Pancreas (tissue), 10 donors: ENCODE results near the gene DAW1. TPM values are rescaled to one million over a fixed set of nuclear protein-coding genes. Genes with fewer than 3 reads are reported as not detected.

Source experiments
- ATAC-seq, 4 donors: fragments of 200-7000 bp; cut with Tn5 transposase; one replicate each; pipeline versions ENCODE4 v1.8.0 to v1.9.1; 2020; ENCODE audit warnings: mild to moderate bottlenecking in 4 of 4, moderate library complexity in 4 of 4
- DNase-seq, 6 donors: peaks; one replicate each; pipeline ENCODE4 v3.0.0-alpha.2; 2020
- FAIRE-seq: peaks from 2 replicates; lab custom pipeline; 2012; peaks lifted over from hg19 to GRCh38; lab: Jason Lieb, UNC
- H3K27ac ChIP-seq, 4 donors: fragments of 200-600 bp; sonication (generic); 1 replicate in 3 of 4; 2 replicates in 1 of 4; pipeline versions ENCODE4 v1.5.0 to v1.8.0; 2020
- H3K27me3 ChIP-seq, 4 donors: fragments of 200-600 bp; one replicate each; pipeline ENCODE4 v1.8.0; 2021
- H3K36me3 ChIP-seq, 3 donors: fragments of 200-600 bp; sonication (generic) in 1 of 3; one replicate each; pipeline versions ENCODE4 v1.5.0 to v1.8.0; 2020 to 2021
- H3K4me1 ChIP-seq, 3 donors: fragments of 200-600 bp; one replicate each; pipeline ENCODE4 v1.8.0; 2021
- H3K4me3 ChIP-seq, 4 donors: fragments of 200-600 bp; sonication (generic) in 2 of 4; one replicate each; pipeline versions ENCODE4 v1.5.0 to v1.8.0; 2020 to 2021
- H3K9me3 ChIP-seq, 4 donors: fragments of 200-600 bp; one replicate each; pipeline ENCODE4 v1.8.0; 2021
- CTCF ChIP-seq, 4 donors: fragments of 200-600 bp; sonication (generic) in 3 of 4; IDR thresholded peaks; one replicate each; pipeline versions ENCODE4 v1.5.0 to v1.8.0; 2021; ENCODE audit warnings: antibody characterized with exemption in 4 of 4
- WGBS, 2 donors: extraction: QIAGEN DNeasy Blood & Tissue Kit; methylation state at CpG; one replicate each; pipeline ENCODE4 v1.1.7; 2013; 5-methylcytosine and 5-hydroxymethylcytosine counted together
- intact Hi-C, 3 donors: fragments of 100-400 bp; cut with DNase I; formaldehyde crosslinking; loops; one replicate each; pipeline versions ENCODE4 v1.11.1 to v1.14.2; 2022
- polyA plus RNA-seq, 2 donors: library from polyadenylated mRNA; stranded (reverse); fragments of 200-250 nt; gene quantifications; one replicate each; pipeline ENCODE4 v1.2.3, GENCODE V29; 2013
- total RNA-seq, 6 donors: library from RNA; stranded (reverse); fragmentation: NEBNext Ultra II Directional in 4 of 6; extraction: Animal tissue kit (Norgen Biotek cat#: 25700) in 4 of 6; gene quantifications; one replicate each; pipeline versions ENCODE4 v1.2.1 to v1.2.4, GENCODE V29; 2021 to 2023
- donor health status: healthy with polysubstance abuse.
- donor health status: DM: no; HTN: no; CAD: no; lungs with moderate emphysema.
- donor health status: DM: no; HTN: no; CAD: no.
- donor health status: control.
- donor health status: control.
- donor health status: Bipolar disorder and iron deficiency.
- donor health status: DM: yes; HTN: yes; CAD: no.
- donor health status: DM: no; HTN: no; CAD: no.
- donor health status: DM: no; HTN: no; CAD: no.
- donor health status: DM: yes; HTN: yes; CAD: no.

Gene DAW1
- total and polyA plus RNA-seq, 8 donors, result 0.25 TPM; not detected in 7

GRCh38 chr2:227876300-227876801 lies 4.9 kb downstream of the DAW1 start:
- intact Hi-C loops, result no loop called here
- Histone ChIP-seq H3K9me3 (no peaks in the 10 kb centered on the region), H3K4me3 (no peak overlapping the region), H3K27me3 (peaks cover 0 to 6% (median 1%) of the 10 kb centered on the region in 4 donors), H3K36me3 (no peaks in the 10 kb centered on the region), H3K27ac (no peak overlapping the region), H3K4me1 (no peaks in the 10 kb centered on the region)
- FAIRE-seq, result no peak
- ATAC-seq, result no peak
- WGBS, 2 donors, result 65 to 71% methylated on average over 6 of the region's 6 CpGs
- DNase-seq, result no peak
- no peak for TF ChIP-seq CTCF (IDR thresholded peaks at IDR 0.05)

- FAIRE-seq (no peak), DNase-seq (no peak)
Observed at GRCh38 chr2:227877421-227878310, 6.2 kb downstream of the DAW1 start.

GRCh38 chr2:227880460-227880859 lies 9.0 kb downstream of the DAW1 start:
- DNase-seq (no peak), ATAC-seq (no peak), FAIRE-seq (no peak)
- Histone ChIP-seq H3K36me3 (no peaks in the 10 kb centered on the region), H3K9me3 (no peaks in the 10 kb centered on the region), H3K27me3 (no peaks in the 10 kb centered on the region), H3K4me3 (no peak overlapping the region), H3K4me1 (no peaks in the 10 kb centered on the region), H3K27ac (no peak overlapping the region)
- intact Hi-C loops, result no loop called here
- 86 to 94% methylated on average over 3 of the region's 3 CpGs for WGBS, 2 donors
- TF ChIP-seq CTCF (IDR thresholded peaks at IDR 0.05), result no peak

More at GRCh38 chr2:227877421-227878310, 6.2 kb downstream of the DAW1 start:
- ATAC-seq, result peak in 1 of 4 donors; percentile 38
- 62 to 63% methylated on average over 9 of the region's 9 CpGs for WGBS, 2 donors
- Histone ChIP-seq H3K36me3 (no peaks in the 10 kb centered on the region), H3K27ac (no peak overlapping the region), H3K9me3 (no peaks in the 10 kb centered on the region), H3K27me3 (no peaks in the 10 kb centered on the region), H3K4me3 (no peak overlapping the region), H3K4me1 (no peaks in the 10 kb centered on the region)
- intact Hi-C loops, result no loop called here
- no peak for TF ChIP-seq CTCF (IDR thresholded peaks at IDR 0.05)

GRCh38 chr2:227881866-227882517 lies 10.6 kb downstream of the DAW1 start:
- ATAC-seq, result peak in 2 of 4 donors; percentile 39 to 62
- no peak for DNase-seq
- no peaks in the 10 kb centered on the region for H3K36me3 ChIP-seq
- no peak for TF ChIP-seq CTCF (IDR thresholded peaks at IDR 0.05)
- no peak overlapping the region for H3K4me3 ChIP-seq
- 66 to 68% methylated on average over 4 of the region's 4 CpGs for WGBS, 2 donors
- intact Hi-C loops, result no loop called here
- H3K9me3 ChIP-seq, result no peaks in the 10 kb centered on the region
- FAIRE-seq, result no peak
- H3K27ac ChIP-seq, result no peak overlapping the region
- H3K27me3 ChIP-seq, result no peaks in the 10 kb centered on the region
- no peaks in the 10 kb centered on the region for H3K4me1 ChIP-seq
